Panc1 (cell line): Measurements from ENCODE around the gene LRRC3. TPM values are rescaled to one million over a fixed set of nuclear protein-coding genes. Genes with fewer than 3 reads are reported as not detected.

Experiments
- ATAC-seq: fragments of 200-7000 bp; cut with Tn5 transposase; 2 replicates; pipeline ENCODE4 v1.9.1; 2020; ENCODE audit warnings: mild to moderate bottlenecking, moderate library complexity
- BruUV-seq: library from RNA; stranded (reverse); fragments of 400-500 nt; replicated peaks from 2 replicates; lab custom pipeline; 2021; lab: Mats Ljungman, UMichigan
- CTCF ChIA-PET: fragments of 300-600 bp; sonication (Branson Sonifier 250); formaldehyde crosslinking; loops from one replicate; lab custom pipeline; 2022; ENCODE audit warnings: antibody characterized with exemption; lab: Charles Lee
- POLR2A ChIA-PET: fragments of 300-600 bp; sonication (Branson Sonifier 250); formaldehyde crosslinking; loops from one replicate; lab custom pipeline; 2022; ENCODE audit warnings: antibody characterized with exemption; lab: Charles Lee
- DNase-seq: peaks from one replicate; pipeline ENCODE4 v3.0.0-alpha.2; 2010; ENCODE audit warnings: low read depth, low spot score
- H3K27ac ChIP-seq: 2 replicates; pipeline ENCODE4 v1.5.1; 2011; ENCODE audit warnings: mild to moderate bottlenecking, low read length, inconsistent platforms
- H3K27me3 ChIP-seq: fragments of 200-500 bp; sonication (Bioruptor generic); 2 replicates; pipeline ENCODE4 v1.6.0; 2014; ENCODE audit warnings: low read length, inconsistent platforms; ENCODE audit not compliant: control insufficient read depth, insufficient read depth
- H3K36me3 ChIP-seq: fragments of 200-500 bp; sonication (Bioruptor generic); 2 replicates; pipeline ENCODE4 v1.5.1; 2014; ENCODE audit warnings: inconsistent platforms, mild to moderate bottlenecking, low read length, moderate library complexity; ENCODE audit not compliant: control insufficient read depth, insufficient read depth
- H3K4me1 ChIP-seq: 2 replicates; pipeline ENCODE4 v1.5.1; 2011; ENCODE audit warnings: inconsistent platforms, mild to moderate bottlenecking, low read length, moderate library complexity; ENCODE audit not compliant: control insufficient read depth, insufficient read depth
- H3K4me3 ChIP-seq, 2 experiments: 2 replicates each; pipeline ENCODE4 v1.5.1; 2011 to 2012; ENCODE audit warnings: low read depth in 2 of 2, low read length in 2 of 2, mild to moderate bottlenecking in 2 of 2, inconsistent platforms in 1 of 2, moderate library complexity in 1 of 2
- H3K9me3 ChIP-seq: fragments of 200-500 bp; sonication (Bioruptor generic); 2 replicates; pipeline ENCODE4 v1.5.1; 2014; ENCODE audit warnings: low read depth, mild to moderate bottlenecking, inconsistent platforms, low read length, moderate library complexity; ENCODE audit not compliant: control insufficient read depth, insufficient read depth
- CTCF ChIP-seq: fragments of 450-650 bp; IDR thresholded peaks from 2 replicates; pipeline ENCODE4 v1.5.1; 2017; ENCODE audit warnings: mild to moderate bottlenecking
- POLR2AphosphoS5 ChIP-seq: IDR thresholded peaks from 2 replicates; pipeline ENCODE4 v1.6.1; 2012; ENCODE audit warnings: mild to moderate bottlenecking, low read depth, low read length, moderate library complexity
- REST ChIP-seq, 2 experiments: IDR thresholded peaks; 2 replicates each; pipeline ENCODE4 v1.6.1; 2011 to 2012; ENCODE audit warnings: low read depth in 2 of 2, control low read depth in 1 of 2, low read length in 1 of 2, mild to moderate bottlenecking in 1 of 2, moderate library complexity in 1 of 2; ENCODE audit not compliant: insufficient read depth in 1 of 2
- SIN3A ChIP-seq: IDR thresholded peaks from 2 replicates; pipeline ENCODE4 v1.6.1; 2012; ENCODE audit warnings: low read depth, mild to moderate bottlenecking, low read length, moderate library complexity, borderline replicate concordance; ENCODE audit not compliant: insufficient read depth
- TCF7L2 ChIP-seq: IDR thresholded peaks from 2 replicates; pipeline ENCODE4 v1.6.1; 2011; ENCODE audit warnings: mild to moderate bottlenecking, low read depth, low read length, inconsistent platforms
- in situ Hi-C: cut with HindIII; loops from 2 replicates; pipeline ENCODE4 v1.10.0; 2016; ENCODE audit warnings: low sequenced_read_pairs, low pct_unique_long_range_greater_than_20kb
- intact Hi-C: fragments of 100-400 bp; cut with micrococcal nuclease; formaldehyde crosslinking; loops from one replicate; pipeline ENCODE4 v1.10.0; 2022; ENCODE audit not compliant: unreplicated experiment
- total RNA-seq: library from RNA; stranded (reverse); gene quantifications from one replicate; pipeline ENCODE4 v1.2.1, GENCODE V29; 2021; ENCODE audit not compliant: unreplicated experiment

The LRRC3 gene
- total RNA-seq, 1 experiment from 2014 or later = 3.3 TPM

GRCh38 chr21:44508711-44509445 is 53.6 kb downstream of the LRRC3 start:
- ATAC-seq = no peak
- no peaks in the 10 kb centered on the region for H3K36me3 ChIP-seq
- CTCF ChIA-PET = interaction anchor here (0.6 to 0.9 kb wide), 3 partner anchors 90 to 318 kb away, joined by 3 to 15 read pairs (median 5); no protein-coding TSS in a partner anchor
- H3K4me3 ChIP-seq = no peak overlapping the region
- POLR2A ChIA-PET = no interaction called here
- no peaks in the 10 kb centered on the region for H3K9me3 ChIP-seq
- in situ Hi-C loops = no loop called here
- no peak overlapping the region for H3K27ac ChIP-seq
- no peaks in the 10 kb centered on the region for H3K27me3 ChIP-seq
- H3K4me1 ChIP-seq = no peaks in the 10 kb centered on the region
- BruUV-seq = no TSS peak
- DNase-seq = no peak
- intact Hi-C loops = no loop called here
- no peak for TF ChIP-seq POLR2AphosphoS5
- no peak for TF ChIP-seq CTCF
- TF ChIP-seq TCF7L2 = no peak
- no peak for TF ChIP-seq SIN3A
- TF ChIP-seq REST (IDR thresholded peaks at IDR 0.05; ENCODE audit: insufficient read depth in 1 of 2, low read depth in 2 of 2, low read length in 1 of 2) = no peak

- DNase-seq (no peak), ATAC-seq (no peak; the same call in 1 of the 2 replicates)
- no TSS peak for BruUV-seq
- H3K9me3 ChIP-seq = no peaks in the 10 kb centered on the region
- CTCF ChIA-PET = interaction anchor here (0.6 to 1.5 kb wide), 4 partner anchors 233 to 318 kb away, joined by 3 to 15 read pairs (median 6); no protein-coding TSS in a partner anchor
- no peaks in the 10 kb centered on the region for H3K36me3 ChIP-seq
- no peak overlapping the region for H3K4me3 ChIP-seq
- no peaks in the 10 kb centered on the region for H3K27me3 ChIP-seq
- TF ChIP-seq POLR2AphosphoS5 = no peak
- no peak; the same call in 1 of the 2 replicates for TF ChIP-seq CTCF
- TF ChIP-seq TCF7L2 = no peak
- no peak for TF ChIP-seq REST (IDR thresholded peaks at IDR 0.05; ENCODE audit: insufficient read depth in 1 of 2, low read depth in 2 of 2, low read length in 1 of 2)
- TF ChIP-seq SIN3A = no peak
- in situ Hi-C loops = no loop called here
- H3K27ac ChIP-seq = no peak overlapping the region
- POLR2A ChIA-PET = no interaction called here
- no peaks in the 10 kb centered on the region for H3K4me1 ChIP-seq
- intact Hi-C loops = no loop called here
These were observed 54.2 kb downstream of the LRRC3 start for GRCh38 chr21:44509539-44509938.
